ENCODE data around the gene ZNF438. TPM values are rescaled to one million over a fixed set of nuclear protein-coding genes. Genes with fewer than 3 reads are reported as not detected.

The ZNF438 gene
- total RNA-seq, 2 donors from 2014 or later: 2.7 to 4.3 TPM

- intact Hi-C loops (cut with DNase I): no loop called here
- no peaks in the 10 kb centered on the region for H3K36me3 ChIP-seq
- no peaks in the 10 kb centered on the region for H3K4me1 ChIP-seq
- H3K27me3 ChIP-seq: no peaks in the 10 kb centered on the region
- no peak for DNase-seq
- no peak overlapping the region for H3K4me3 ChIP-seq
- no peak for TF ChIP-seq CTCF (IDR thresholded peaks at IDR 0.05)
- no peak overlapping the region for H3K27ac ChIP-seq
- H3K9me3 ChIP-seq: no peaks in the 10 kb centered on the region
- H3K9ac ChIP-seq (ENCODE audit: low read depth in 2 of 2, low read length in 2 of 2): no peak overlapping the region
Measured at GRCh38 chr10:30849231-30850035, 182.2 kb downstream of the ZNF438 start.

- Histone ChIP-seq H3K27me3 (no peaks in the 10 kb centered on the region), H3K4me1 (no peaks in the 10 kb centered on the region), H3K9me3 (no peaks in the 10 kb centered on the region), H3K36me3 (no peaks in the 10 kb centered on the region), H3K27ac (no peak overlapping the region), H3K4me3 (no peak overlapping the region), H3K9ac (ENCODE audit: low read depth in 2 of 2, low read length in 2 of 2) (no peak overlapping the region)
- no peak for TF ChIP-seq CTCF (IDR thresholded peaks at IDR 0.05)
- intact Hi-C loops (cut with DNase I): no loop called here
- DNase-seq: no peak
Measured at GRCh38 chr10:30848396-30849032, 183.2 kb downstream of the ZNF438 start.

- H3K4me3 ChIP-seq: no peak overlapping the region
- no peaks in the 10 kb centered on the region for H3K4me1 ChIP-seq
- TF ChIP-seq CTCF (IDR thresholded peaks at IDR 0.05): no peak
- intact Hi-C loops (cut with DNase I): no loop called here
- H3K9me3 ChIP-seq: no peaks in the 10 kb centered on the region
- no peak overlapping the region for H3K9ac ChIP-seq (ENCODE audit: low read depth in 2 of 2, low read length in 2 of 2)
- no peak for DNase-seq
- H3K27me3 ChIP-seq: no peaks in the 10 kb centered on the region
- no peak overlapping the region for H3K27ac ChIP-seq
- no peaks in the 10 kb centered on the region for H3K36me3 ChIP-seq
Measured at GRCh38 chr10:30847642-30848041, 184.0 kb downstream of the ZNF438 start.

GRCh38 chr10:30847199-30847598 lies 184.5 kb downstream of the ZNF438 start:
- DNase-seq: no peak
- intact Hi-C loops (cut with DNase I): no loop called here

GRCh38 chr10:30846710-30847109 lies 185.0 kb downstream of the ZNF438 start:
- no peak overlapping the region for H3K4me3 ChIP-seq
- no peaks in the 10 kb centered on the region for H3K9me3 ChIP-seq
- TF ChIP-seq CTCF (IDR thresholded peaks at IDR 0.05): no peak
- no peaks in the 10 kb centered on the region for H3K27me3 ChIP-seq
- DNase-seq: no peak
- H3K9ac ChIP-seq (ENCODE audit: low read depth in 2 of 2, low read length in 2 of 2): no peak overlapping the region
- no peaks in the 10 kb centered on the region for H3K4me1 ChIP-seq
- H3K27ac ChIP-seq: no peak overlapping the region
- no peaks in the 10 kb centered on the region for H3K36me3 ChIP-seq
- intact Hi-C loops (cut with DNase I): no loop called here

More at GRCh38 chr10:30847199-30847598, 184.5 kb downstream of the ZNF438 start:
- Histone ChIP-seq H3K9me3 (no peaks in the 10 kb centered on the region), H3K4me3 (no peak overlapping the region), H3K4me1 (no peaks in the 10 kb centered on the region), H3K36me3 (no peaks in the 10 kb centered on the region), H3K9ac (ENCODE audit: low read depth in 2 of 2, low read length in 2 of 2) (no peak overlapping the region), H3K27ac (no peak overlapping the region), H3K27me3 (no peaks in the 10 kb centered on the region)
- TF ChIP-seq CTCF (IDR thresholded peaks at IDR 0.05): no peak
